GM12878 (cell line): ENCODE measurements around the gene PPFIBP1. TPM values are rescaled to one million over a fixed set of nuclear protein-coding genes. Genes with fewer than 3 reads are reported as not detected.

Experiments
- ATAC-seq: fragments of 200-7000 bp; cut with Tn5 transposase; 3 replicates; pipeline ENCODE4 v1.9.1; 2020; ENCODE audit warnings: mild to moderate bottlenecking, moderate library complexity
- BruUV-seq: library from RNA; stranded (reverse); fragments of 400-500 nt; replicated peaks from 2 replicates; lab custom pipeline; 2021; lab: Mats Ljungman, UMichigan
- CTCF ChIA-PET: fragments of 300-600 bp; sonication (Branson Sonifier 250); formaldehyde crosslinking; extraction: SDS; loops from one replicate; lab custom pipeline; 2021; ENCODE audit warnings: inconsistent platforms; lab: Yijun Ruan, JAX
- POLR2A ChIA-PET: fragments of 350-600 bp; formaldehyde crosslinking; extraction: SDS; loops from one replicate; lab custom pipeline; 2021; ENCODE audit warnings: inconsistent platforms; lab: Charles Lee
- RAD21 ChIA-PET: fragments of 300-600 bp; sonication (Branson Sonifier 250); formaldehyde crosslinking; loops from one replicate; lab custom pipeline; 2023; ENCODE audit warnings: antibody characterized with exemption; ENCODE audit not compliant: unreplicated experiment; lab: Charles Lee
- SMC1A ChIA-PET: fragments of 300-600 bp; sonication (Branson Sonifier 250); formaldehyde crosslinking; loops from one replicate; lab custom pipeline; 2023; ENCODE audit not compliant: unreplicated experiment, uncharacterized antibody; lab: Charles Lee
- DNase-seq: peaks from one replicate; pipeline ENCODE4 v3.0.0-alpha.2; 2011; ENCODE audit warnings: low read depth, low spot score
- FAIRE-seq: peaks from 3 replicates; lab custom pipeline; 2011; peaks lifted over from hg19 to GRCh38; lab: Jason Lieb, UNC
- H2AFZ ChIP-seq: 2 replicates; pipeline ENCODE4 v1.6.0; 2011; ENCODE audit warnings: low read depth, low read length, control low read depth; ENCODE audit not compliant: control insufficient read depth
- H3K27ac ChIP-seq: 2 replicates; pipeline ENCODE4 v1.5.1; 2011; ENCODE audit warnings: control low read depth; ENCODE audit not compliant: control insufficient read depth, insufficient read depth
- H3K27me3 ChIP-seq, 2 experiments: replicated peaks in 1 of 2; 2 replicates each; pipeline versions ENCODE4 v1.6.0 to v1.6.1; 2011; ENCODE audit warnings: low read length in 1 of 2; ENCODE audit not compliant: control insufficient read depth in 2 of 2, insufficient read depth in 2 of 2
- H3K36me3 ChIP-seq, 2 experiments: 2 replicates each; pipeline ENCODE4 v1.5.1; 2011; ENCODE audit warnings: low read length in 1 of 2; ENCODE audit not compliant: control insufficient read depth in 2 of 2, insufficient read depth in 2 of 2
- H3K4me1 ChIP-seq: 2 replicates; pipeline ENCODE4 v1.6.1; 2011; ENCODE audit warnings: mild to moderate bottlenecking, low read length, moderate library complexity, mixed read lengths; ENCODE audit not compliant: control insufficient read depth, insufficient read depth
- H3K4me2 ChIP-seq: 2 replicates; pipeline ENCODE4 v1.6.0; 2011; ENCODE audit warnings: control low read depth; ENCODE audit not compliant: control insufficient read depth, insufficient read depth
- H3K4me3 ChIP-seq: fragments of 200-600 bp; sonication (generic); 2 replicates; pipeline ENCODE4 v1.5.1; 2016
- H3K79me2 ChIP-seq: 2 replicates; pipeline ENCODE4 v1.6.0; 2011; ENCODE audit warnings: low read length; ENCODE audit not compliant: control insufficient read depth, insufficient read depth
- H3K9ac ChIP-seq: 2 replicates; pipeline ENCODE4 v1.8.0; 2011; ENCODE audit warnings: low read length, control low read depth, mixed read lengths; ENCODE audit not compliant: control insufficient read depth, insufficient read depth
- H3K9me3 ChIP-seq: replicated peaks from 3 replicates; pipeline ENCODE4 v1.5.1; 2011; ENCODE audit warnings: mild to moderate bottlenecking, low read length; ENCODE audit not compliant: control insufficient read depth, insufficient read depth
- H4K20me1 ChIP-seq: 2 replicates; pipeline ENCODE4 v1.6.0; 2011; ENCODE audit not compliant: control insufficient read depth, insufficient read depth
- ATF7 ChIP-seq: fragments of 450-650 bp; IDR thresholded peaks from 2 replicates; pipeline ENCODE4 v1.6.1; 2016; ENCODE audit warnings: low read depth, mild to moderate bottlenecking
- BHLHE40 ChIP-seq, 2 experiments: fragments of 450-650 bp in 1 of 2; IDR thresholded peaks; 2 replicates each; pipeline ENCODE4 v1.6.1; 2011 to 2017; ENCODE audit warnings: low read depth in 2 of 2, borderline replicate concordance in 1 of 2, improper control_type of control experiment in 1 of 2, low read length in 1 of 2, mild to moderate bottlenecking in 1 of 2
- CREM ChIP-seq: IDR thresholded peaks from 2 replicates; pipeline ENCODE4 v1.6.1; 2014; ENCODE audit warnings: antibody characterized with exemption, low read depth
- GABPA ChIP-seq: IDR thresholded peaks from 2 replicates; pipeline ENCODE4 v1.6.1; 2014; ENCODE audit warnings: antibody characterized with exemption, low read depth, mild to moderate bottlenecking, inconsistent platforms
- IKZF2 ChIP-seq, 2 experiments: fragments of 450-650 bp; IDR thresholded peaks; 2 replicates each; pipeline ENCODE4 v1.6.1; 2017; ENCODE audit warnings: mild to moderate bottlenecking in 2 of 2, moderate library complexity in 2 of 2
- MAX ChIP-seq: IDR thresholded peaks from 2 replicates; pipeline ENCODE4 v1.6.1; 2012; ENCODE audit warnings: low read depth, low read length, improper control_type of control experiment
- NFYA ChIP-seq: IDR thresholded peaks from 2 replicates; pipeline ENCODE4 v1.6.1; 2011; ENCODE audit warnings: low read depth, mild to moderate bottlenecking, low read length, improper control_type of control experiment, borderline replicate concordance
- NR2F1 ChIP-seq: fragments of 450-650 bp; conservative IDR thresholded peaks from 2 replicates; pipeline ENCODE4 v1.6.1; 2017; ENCODE audit warnings: mild to moderate bottlenecking
- SP1 ChIP-seq: IDR thresholded peaks from one replicate; pipeline ENCODE4 v1.6.1; 2011; ENCODE audit warnings: low read depth, low read length
- SREBF2 ChIP-seq: IDR thresholded peaks from 2 replicates; pipeline ENCODE4 v1.6.1; 2012; ENCODE audit warnings: mild to moderate bottlenecking, low read length
- ZNF207 ChIP-seq: fragments of 450-650 bp; IDR thresholded peaks from 2 replicates; pipeline ENCODE4 v1.6.1; 2014; ENCODE audit warnings: antibody characterized with exemption, mild to moderate bottlenecking, borderline replicate concordance
- WGBS: methylation state at CpG from one replicate; pipeline ENCODE4 v1.1.6; 2016; ENCODE audit warnings: low lambda C conversion rate; ENCODE audit not compliant: insufficient replicate concordance, insufficient coverage; ENCODE audit errors: missing lambda C conversion rate; 5-methylcytosine and 5-hydroxymethylcytosine counted together
- in situ Hi-C: fragments of 300-500 bp; cut with MboI; formaldehyde crosslinking; loops from 9 replicates; pipeline ENCODE4 v1.14.3; 2018; ENCODE audit warnings: mixed read lengths
- intact Hi-C: fragments of 100-400 bp; cut with micrococcal nuclease; formaldehyde crosslinking; loops from one replicate; pipeline ENCODE4 v1.14.2; 2022; ENCODE audit not compliant: unreplicated experiment
- polyA plus RNA-seq, 11 experiments: library from polyadenylated mRNA; depleted of rRNA in 4 of 11; unstranded in 6 of 11; stranded (reverse) in 5 of 11; fragments of >200 nt; fragmentation: Nextera tagmentation in 4 of 11; fragmentation: Illumina TruSeq in 1 of 11; extraction: Ambion mirVana in 4 of 11; extraction: Trizol in 1 of 11; gene quantifications; 1 replicate in 1 of 11; 2 replicates in 10 of 11; pipeline versions ENCODE4 v1.2.1 to v1.2.3, GENCODE V29; 2011 to 2016; ENCODE audit warnings: inconsistent platforms in 2 of 11, missing spikeins in 2 of 11, low read depth in 1 of 11
- total RNA-seq, 4 experiments: library from RNA; depleted of rRNA in 3 of 4; stranded (reverse); fragments of >200 nt in 3 of 4; fragmentation: Illumina TruSeq in 1 of 4; extraction: Trizol in 1 of 4; gene quantifications; 2 replicates each; pipeline versions ENCODE4 v1.2.1 to v1.2.3, GENCODE V29; 2013 to 2021
- TF ChIP-seq, protein P1 (sequence below): IDR thresholded peaks from 2 replicates; pipeline ENCODE4 v1.6.1; 2011; ENCODE audit warnings: borderline replicate concordance, low read depth, mild to moderate bottlenecking, moderate library complexity, mixed read lengths, low read length; ENCODE audit not compliant: insufficient read depth; ENCODE audit errors: extremely low read length
- TF ChIP-seq, protein P2 (sequence below): IDR thresholded peaks from 2 replicates; pipeline ENCODE4 v1.6.1; 2012; ENCODE audit warnings: low read depth, low read length, improper control_type of control experiment

Gene PPFIBP1
- total and polyA plus RNA-seq, 10 of the 15 experiments (the other 5 are each of a cell fraction or from before 2014, with no cell fraction given) = 0.47 to 7.8 (median 3.6) TPM

DNA sequence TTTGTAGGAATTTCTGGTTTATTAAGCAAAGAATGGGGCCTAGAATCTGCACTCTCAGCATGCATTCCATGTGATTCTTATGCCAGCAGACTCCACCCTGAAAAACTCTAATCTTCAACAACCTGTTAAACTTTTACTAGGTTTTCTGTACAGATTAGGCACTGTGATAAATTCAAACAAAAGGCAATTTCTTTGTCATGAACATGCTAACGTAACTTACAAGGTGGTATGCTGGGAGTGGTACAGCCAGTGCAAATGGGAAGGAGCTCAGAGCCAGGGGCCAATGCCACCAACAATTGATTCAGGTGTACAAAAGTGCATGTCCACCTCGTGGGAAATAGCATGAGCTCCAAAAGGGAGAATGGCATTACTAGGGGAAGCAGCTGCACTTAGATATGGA lies 83.0 kb downstream of the PPFIBP1 start:
- in situ Hi-C loops (no loop called here), intact Hi-C loops (no loop called here)
- POLR2A ChIA-PET = no interaction called here
- H3K4me1 ChIP-seq = no peaks in the 10 kb centered on the region
- H3K9me3 ChIP-seq = peaks cover 3% of the 10 kb centered on the region; the same call in 2 of the 3 replicates
- no peak overlapping the region for H3K4me2 ChIP-seq
- no peaks in the 10 kb centered on the region for H3K79me2 ChIP-seq
- H3K27me3 ChIP-seq = no peaks in the 10 kb centered on the region
- no peak for DNase-seq
- no peak overlapping the region for H3K4me3 ChIP-seq
- H3K36me3 ChIP-seq = no peaks in the 10 kb centered on the region
- SMC1A ChIA-PET = interaction anchor here (1.2 kb wide), 1 partner anchor 17 kb away, joined by 3 read pairs; no protein-coding TSS in a partner anchor
- RAD21 ChIA-PET = no interaction called here
- CTCF ChIA-PET = no interaction called here
- H4K20me1 ChIP-seq = no peaks in the 10 kb centered on the region
- no peak for FAIRE-seq
- ATAC-seq = no peak
- H3K9ac ChIP-seq = no peak overlapping the region
- H3K27ac ChIP-seq = no peak overlapping the region
- WGBS = 0% methylated on average over 2 of the region's 2 CpGs
- no peak overlapping the region for H2AFZ ChIP-seq
- no peak for TF ChIP-seq IKZF2 (IDR thresholded peaks at IDR 0.05)
- no peak for TF ChIP-seq CREM
- TF ChIP-seq, protein P1, sequence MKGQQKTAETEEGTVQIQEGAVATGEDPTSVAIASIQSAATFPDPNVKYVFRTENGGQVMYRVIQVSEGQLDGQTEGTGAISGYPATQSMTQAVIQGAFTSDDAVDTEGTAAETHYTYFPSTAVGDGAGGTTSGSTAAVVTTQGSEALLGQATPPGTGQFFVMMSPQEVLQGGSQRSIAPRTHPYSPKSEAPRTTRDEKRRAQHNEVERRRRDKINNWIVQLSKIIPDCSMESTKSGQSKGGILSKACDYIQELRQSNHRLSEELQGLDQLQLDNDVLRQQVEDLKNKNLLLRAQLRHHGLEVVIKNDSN = no peak
- TF ChIP-seq SREBF2 = no peak
- no peak for TF ChIP-seq MAX
- no peak for TF ChIP-seq GABPA
- no peak for TF ChIP-seq NFYA
- TF ChIP-seq NR2F1 = no peak
- TF ChIP-seq, protein P2, sequence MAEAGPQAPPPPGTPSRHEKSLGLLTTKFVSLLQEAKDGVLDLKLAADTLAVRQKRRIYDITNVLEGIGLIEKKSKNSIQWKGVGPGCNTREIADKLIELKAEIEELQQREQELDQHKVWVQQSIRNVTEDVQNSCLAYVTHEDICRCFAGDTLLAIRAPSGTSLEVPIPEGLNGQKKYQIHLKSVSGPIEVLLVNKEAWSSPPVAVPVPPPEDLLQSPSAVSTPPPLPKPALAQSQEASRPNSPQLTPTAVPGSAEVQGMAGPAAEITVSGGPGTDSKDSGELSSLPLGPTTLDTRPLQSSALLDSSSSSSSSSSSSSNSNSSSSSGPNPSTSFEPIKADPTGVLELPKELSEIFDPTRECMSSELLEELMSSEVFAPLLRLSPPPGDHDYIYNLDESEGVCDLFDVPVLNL = no peak
- TF ChIP-seq ZNF207 = no peak
- no peak for TF ChIP-seq SP1
- no peak for TF ChIP-seq BHLHE40 (IDR thresholded peaks at IDR 0.05; ENCODE audit: borderline replicate concordance in 1 of 2, low read depth in 2 of 2, low read length in 1 of 2)
- no peak for TF ChIP-seq ATF7
- BruUV-seq = no TSS peak
